ENCODE measurements around the gene FTCD.
"Not testable (repeated sequence)": the region's sequence is repeated elsewhere in the genome, so short reads cannot be mapped to it uniquely, and the experiment has no call there.

FTCD gene

GRCh38 chr21:46171996-46172862 is 16.9 kb upstream of the FTCD start:
- no peak for DNase-seq (ENCODE audit: low read depth, low spot score)

- no peak for DNase-seq (ENCODE audit: low read depth, low spot score)
Measured at GRCh38 chr21:46171585-46171984, 16.2 kb upstream of the FTCD start.

- DNase-seq (ENCODE audit: low read depth, low spot score), result not testable (repeated sequence)
Measured at GRCh38 chr21:46170436-46171193, 15.2 kb upstream of the FTCD start.

- no peak for DNase-seq (ENCODE audit: low read depth, low spot score)
Measured at GRCh38 chr21:46168659-46169386, 13.4 kb upstream of the FTCD start.

GRCh38 chr21:46168238-46168637 is 12.9 kb upstream of the FTCD start:
- DNase-seq (ENCODE audit: low read depth, low spot score), result no peak

GRCh38 chr21:46165098-46165497 is 9.7 kb upstream of the FTCD start:
- no peak for DNase-seq (ENCODE audit: low read depth, low spot score)

GRCh38 chr21:46163380-46163779 is 8.0 kb upstream of the FTCD start:
- no peak for DNase-seq (ENCODE audit: low read depth, low spot score)

- DNase-seq (ENCODE audit: low read depth, low spot score), result no peak
Measured at GRCh38 chr21:46161633-46162592, 6.5 kb upstream of the FTCD start.

- no peak for DNase-seq (ENCODE audit: low read depth, low spot score)
Measured at GRCh38 chr21:46160907-46161632, 5.7 kb upstream of the FTCD start.

- DNase-seq (ENCODE audit: low read depth, low spot score), result no peak
Measured at GRCh38 chr21:46160657-46160906, 5.2 kb upstream of the FTCD start.

- no peak for DNase-seq (ENCODE audit: low read depth, low spot score)
Measured at GRCh38 chr21:46159841-46160656, 4.7 kb upstream of the FTCD start.

GRCh38 chr21:46159390-46159789 is 4.0 kb upstream of the FTCD start:
- DNase-seq (ENCODE audit: low read depth, low spot score), result no peak

GRCh38 chr21:46158666-46159300 is 3.4 kb upstream of the FTCD start:
- no peak for DNase-seq (ENCODE audit: low read depth, low spot score)

GRCh38 chr21:46157987-46158451 is 2.6 kb upstream of the FTCD start:
- DNase-seq (ENCODE audit: low read depth, low spot score), result no peak

GRCh38 chr21:46157396-46157986 is 2.1 kb upstream of the FTCD start:
- DNase-seq (ENCODE audit: low read depth, low spot score), result no peak

GRCh38 chr21:46156678-46157077 is 1.3 kb upstream of the FTCD start:
- no peak for DNase-seq (ENCODE audit: low read depth, low spot score)

GRCh38 chr21:46156378-46156645 is 933 bp upstream of the FTCD start:
- DNase-seq (ENCODE audit: low read depth, low spot score), result no peak

GRCh38 chr21:46154955-46155513 is 345 bp downstream of the FTCD start:
- DNase-seq (ENCODE audit: low read depth, low spot score), result no peak

Measured in iPS DF 19.7 (cell line).